Smooth muscle cell (in vitro differentiated cells): ENCODE measurements around the gene GPS1. TPM values are rescaled to one million over a fixed set of nuclear protein-coding genes. Genes with fewer than 3 reads are reported as not detected.

Experiments used
- DNase-seq: peaks from one replicate; lab custom pipeline; 2025; ENCODE audit not compliant: unreplicated experiment; lab: John Stamatoyannopoulos, UW
- H2AFZ ChIP-seq: fragments of 200-600 bp; sonication (generic); 2 replicates; pipeline ENCODE4 v1.6.0; 2016; ENCODE audit warnings: antibody characterized with exemption, low read depth, mild to moderate bottlenecking
- H3F3A ChIP-seq: fragments of 200-600 bp; sonication (generic); 2 replicates; pipeline ENCODE4 v1.6.0; 2017; ENCODE audit warnings: antibody characterized with exemption, low read depth
- H3K27ac ChIP-seq: fragments of 200-600 bp; sonication (generic); 2 replicates; pipeline ENCODE4 v1.5.1; 2016; ENCODE audit warnings: low read depth, mild to moderate bottlenecking
- H3K27me3 ChIP-seq: fragments of 200-600 bp; sonication (generic); 2 replicates; pipeline ENCODE4 v1.6.1; 2016; ENCODE audit warnings: low read depth, mild to moderate bottlenecking
- H3K36me3 ChIP-seq: fragments of 200-600 bp; sonication (generic); 2 replicates; pipeline ENCODE4 v1.5.1; 2016; ENCODE audit warnings: low read depth
- H3K4me1 ChIP-seq: fragments of 200-600 bp; sonication (generic); 2 replicates; pipeline ENCODE4 v1.5.1; 2016; ENCODE audit warnings: low read depth
- H3K4me2 ChIP-seq: fragments of 200-600 bp; sonication (generic); 2 replicates; pipeline ENCODE4 v1.6.0; 2016; ENCODE audit warnings: mild to moderate bottlenecking
- H3K4me3 ChIP-seq: fragments of 200-600 bp; sonication (generic); 2 replicates; pipeline ENCODE4 v1.5.1; 2016; ENCODE audit warnings: mild to moderate bottlenecking
- H3K79me2 ChIP-seq: fragments of 200-600 bp; sonication (generic); 2 replicates; pipeline ENCODE4 v1.6.0; 2016; ENCODE audit warnings: low read depth, mild to moderate bottlenecking
- H3K9ac ChIP-seq: fragments of 200-600 bp; sonication (generic); 2 replicates; pipeline ENCODE4 v1.6.0; 2016; ENCODE audit warnings: low read depth
- H3K9me3 ChIP-seq: fragments of 200-600 bp; sonication (generic); replicated peaks from 2 replicates; pipeline ENCODE4 v1.5.1; 2016; ENCODE audit warnings: low read depth
- H4K20me1 ChIP-seq: fragments of 200-600 bp; sonication (generic); 2 replicates; pipeline ENCODE4 v1.6.0; 2016; ENCODE audit warnings: low read depth
- WGBS: methylation state at CpG from one replicate; pipeline ENCODE4 v1.1.7; 2016; ENCODE audit warnings: low lambda C conversion rate; 5-methylcytosine and 5-hydroxymethylcytosine counted together
- polyA plus RNA-seq: library from polyadenylated mRNA; unstranded; fragments of >200 nt; fragmentation: Nextera tagmentation; extraction: Ambion mirVana; gene quantifications from 2 replicates; pipeline ENCODE4 v1.2.1, GENCODE V29; 2016
- total RNA-seq: library from RNA; depleted of rRNA; stranded (reverse); fragments of >200 nt; gene quantifications from 2 replicates; pipeline ENCODE4 v1.2.3, GENCODE V29; 2014
- TF ChIP-seq, protein P1 (sequence below): fragments of 200-600 bp; sonication (generic); IDR thresholded peaks from 2 replicates; pipeline ENCODE4 v1.5.1; 2017; ENCODE audit warnings: borderline replicate concordance, mild to moderate bottlenecking, antibody characterized with exemption; ENCODE audit not compliant: insufficient read depth, poor library complexity, severe bottlenecking

GPS1 gene
- total and polyA plus RNA-seq, 2 experiments from 2014 or later, result 93.7 to 134 TPM

DNA sequence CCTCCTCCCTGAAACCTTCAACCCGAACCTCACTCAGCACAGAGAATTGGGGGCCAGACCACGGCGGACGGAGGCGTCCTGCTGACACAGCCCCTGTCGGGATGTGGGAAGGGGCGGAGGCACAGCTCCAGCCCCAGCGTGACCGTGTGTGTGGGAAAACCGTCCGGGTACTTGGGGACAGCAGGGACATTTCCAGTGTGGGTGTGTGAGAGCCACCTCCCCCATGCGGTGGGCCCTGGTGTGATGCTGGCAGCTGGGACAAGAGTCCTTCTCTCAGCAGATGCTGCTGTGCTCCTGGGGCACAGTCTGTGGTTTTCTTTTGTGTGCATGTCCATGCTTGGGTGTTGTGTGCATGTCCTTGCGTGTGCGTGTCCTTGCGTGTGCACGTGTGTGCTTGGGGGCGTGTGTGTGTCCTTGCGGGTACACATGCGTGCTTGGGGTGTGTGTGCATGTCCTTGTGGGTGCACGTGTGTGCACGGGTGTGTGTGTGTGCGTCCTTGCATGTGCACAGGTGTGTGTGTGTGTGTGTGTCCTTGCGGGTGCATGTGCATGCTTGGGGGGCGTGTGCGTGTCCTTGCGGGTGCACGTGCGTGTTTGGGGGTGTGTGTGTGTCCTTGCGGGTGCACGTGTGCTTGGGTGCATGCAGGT is 45.9 kb upstream of the GPS1 start:
- no peaks in the 10 kb centered on the region for H3K36me3 ChIP-seq
- WGBS, result 85% methylated on average over 30 of the region's 30 CpGs
- peaks cover 12% of the 10 kb centered on the region for H3F3A ChIP-seq
- no peaks in the 10 kb centered on the region for H3K79me2 ChIP-seq
- H3K9ac ChIP-seq, result no peak overlapping the region
- TF ChIP-seq, protein P1, sequence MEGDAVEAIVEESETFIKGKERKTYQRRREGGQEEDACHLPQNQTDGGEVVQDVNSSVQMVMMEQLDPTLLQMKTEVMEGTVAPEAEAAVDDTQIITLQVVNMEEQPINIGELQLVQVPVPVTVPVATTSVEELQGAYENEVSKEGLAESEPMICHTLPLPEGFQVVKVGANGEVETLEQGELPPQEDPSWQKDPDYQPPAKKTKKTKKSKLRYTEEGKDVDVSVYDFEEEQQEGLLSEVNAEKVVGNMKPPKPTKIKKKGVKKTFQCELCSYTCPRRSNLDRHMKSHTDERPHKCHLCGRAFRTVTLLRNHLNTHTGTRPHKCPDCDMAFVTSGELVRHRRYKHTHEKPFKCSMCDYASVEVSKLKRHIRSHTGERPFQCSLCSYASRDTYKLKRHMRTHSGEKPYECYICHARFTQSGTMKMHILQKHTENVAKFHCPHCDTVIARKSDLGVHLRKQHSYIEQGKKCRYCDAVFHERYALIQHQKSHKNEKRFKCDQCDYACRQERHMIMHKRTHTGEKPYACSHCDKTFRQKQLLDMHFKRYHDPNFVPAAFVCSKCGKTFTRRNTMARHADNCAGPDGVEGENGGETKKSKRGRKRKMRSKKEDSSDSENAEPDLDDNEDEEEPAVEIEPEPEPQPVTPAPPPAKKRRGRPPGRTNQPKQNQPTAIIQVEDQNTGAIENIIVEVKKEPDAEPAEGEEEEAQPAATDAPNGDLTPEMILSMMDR, result no peak
- peaks cover 6% of the 10 kb centered on the region for H3K4me1 ChIP-seq
- no peak overlapping the region for H3K4me3 ChIP-seq
- H3K4me2 ChIP-seq, result no peak overlapping the region
- H2AFZ ChIP-seq, result no peak overlapping the region
- DNase-seq, result no peak
- H3K27me3 ChIP-seq, result no peaks in the 10 kb centered on the region
- H3K9me3 ChIP-seq, result no peaks in the 10 kb centered on the region
- H4K20me1 ChIP-seq, result no peaks in the 10 kb centered on the region
- H3K27ac ChIP-seq, result no peak overlapping the region

DNA sequence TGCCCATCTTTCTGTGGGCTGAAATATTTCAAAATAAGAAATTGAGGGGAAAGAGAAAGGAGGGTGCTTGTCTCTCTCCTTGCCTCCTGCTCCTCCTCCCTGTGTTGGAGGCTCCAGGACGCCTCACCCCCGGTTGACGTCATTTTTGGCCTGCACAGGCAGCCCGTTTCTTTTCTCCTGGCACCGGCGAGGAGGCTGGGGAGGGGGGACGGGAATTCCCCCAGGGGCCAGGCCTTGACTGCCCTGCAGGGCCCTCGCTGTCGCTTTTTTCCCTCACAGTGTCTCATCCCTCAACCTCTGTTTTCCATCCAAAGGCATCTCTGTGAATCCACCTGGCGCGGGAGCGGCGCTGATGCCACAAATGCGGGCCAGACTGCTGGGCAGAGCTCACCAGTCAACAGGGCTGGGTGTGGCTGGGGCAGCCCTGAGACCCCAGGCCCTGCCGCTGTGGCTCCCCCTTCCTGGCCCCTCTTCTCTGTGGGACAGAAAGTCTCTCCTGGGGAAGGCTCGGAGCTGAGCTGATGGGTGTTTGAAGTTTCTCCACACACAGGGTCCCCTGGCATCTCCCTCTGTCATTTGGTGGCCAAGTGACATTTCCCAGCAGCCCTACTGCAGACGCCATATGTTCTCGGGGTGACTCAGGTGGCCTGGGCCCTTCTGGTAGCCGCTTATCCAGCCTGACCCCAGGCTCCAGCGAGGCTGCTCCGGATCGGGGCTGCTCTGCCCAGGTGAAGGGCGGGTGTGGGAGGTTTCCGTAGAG is 45.0 kb upstream of the GPS1 start:
- Histone ChIP-seq H3K36me3 (no peaks in the 10 kb centered on the region), H3K9ac (no peak overlapping the region), H3K27ac (no peak overlapping the region), H2AFZ (no peak overlapping the region), H3K4me2 (no peak overlapping the region), H3K79me2 (no peaks in the 10 kb centered on the region), H3K4me1 (peaks cover 6% of the 10 kb centered on the region), H3K27me3 (no peaks in the 10 kb centered on the region), H3K9me3 (no peaks in the 10 kb centered on the region), H3F3A (peaks cover 12% of the 10 kb centered on the region), H3K4me3 (no peak overlapping the region), H4K20me1 (no peaks in the 10 kb centered on the region)
- 77% methylated on average over 24 of the region's 24 CpGs for WGBS
- DNase-seq, result no peak
- TF ChIP-seq, protein P1, result no peak

DNA sequence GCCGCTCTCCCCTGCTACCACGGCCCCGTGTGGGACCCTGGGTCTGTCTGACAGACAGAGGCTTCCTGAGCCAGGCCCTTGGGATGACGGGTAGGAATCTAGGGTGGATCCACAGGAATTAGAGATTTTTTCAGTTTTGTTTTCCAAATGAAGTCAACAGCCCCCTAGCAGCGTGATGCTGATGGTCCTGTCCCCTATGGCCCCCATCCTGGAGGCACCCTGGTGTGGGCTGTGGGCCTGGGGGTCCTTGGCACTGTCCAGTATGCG is 44.5 kb upstream of the GPS1 start:
- 88% methylated on average over 6 of the region's 6 CpGs for WGBS
- no peaks in the 10 kb centered on the region for H3K36me3 ChIP-seq
- peaks cover 12% of the 10 kb centered on the region for H3F3A ChIP-seq
- H3K4me3 ChIP-seq, result no peak overlapping the region
- H3K9me3 ChIP-seq, result no peaks in the 10 kb centered on the region
- H3K27ac ChIP-seq, result no peak overlapping the region
- no peak overlapping the region for H3K4me2 ChIP-seq
- no peaks in the 10 kb centered on the region for H3K27me3 ChIP-seq
- TF ChIP-seq, protein P1, result no peak
- DNase-seq, result no peak
- no peaks in the 10 kb centered on the region for H4K20me1 ChIP-seq
- no peak overlapping the region for H3K9ac ChIP-seq
- no peak overlapping the region for H2AFZ ChIP-seq
- no peaks in the 10 kb centered on the region for H3K79me2 ChIP-seq
- H3K4me1 ChIP-seq, result peaks cover 6% of the 10 kb centered on the region
